H1 (cell line): ENCODE data around the gene SBF2. TPM values are rescaled to one million over a fixed set of nuclear protein-coding genes. Genes with fewer than 3 reads are reported as not detected.

Experiments
- CTCF ChIA-PET: fragments of 300-600 bp; sonication (Branson Sonifier 250); formaldehyde crosslinking; loops from one replicate; lab custom pipeline; 2021; ENCODE audit not compliant: partially characterized antibody; lab: Charles Lee
- POLR2A ChIA-PET: fragments of 300-600 bp; sonication (Branson Sonifier 250); formaldehyde crosslinking; loops from one replicate; lab custom pipeline; 2021; ENCODE audit warnings: inconsistent platforms; ENCODE audit not compliant: partially characterized antibody; lab: Charles Lee
- DNase-seq, 2 experiments: peaks; one replicate each; pipeline versions ENCODE4 v3.0.0 to v3.0.0-alpha.2; 2010 to 2022; ENCODE audit warnings: low spot score in 2 of 2, low read depth in 1 of 2, mixed read lengths in 1 of 2
- FAIRE-seq: peaks from 2 replicates; lab custom pipeline; 2011; peaks lifted over from hg19 to GRCh38; lab: Jason Lieb, UNC
- H2AFZ ChIP-seq: 2 replicates; pipeline ENCODE4 v1.8.1; 2012; ENCODE audit warnings: low read length, inconsistent platforms
- H2AK5ac ChIP-seq: 2 replicates; pipeline ENCODE4 v1.6.1; 2013; ENCODE audit warnings: low read depth, low read length
- H2BK120ac ChIP-seq: replicated peaks from 2 replicates; pipeline ENCODE3; 2013; ENCODE audit warnings: low read depth, low read length, inconsistent platforms
- H2BK12ac ChIP-seq: 2 replicates; pipeline ENCODE4 v1.6.1; 2013; ENCODE audit warnings: low read depth, low read length
- H2BK15ac ChIP-seq: 2 replicates; pipeline ENCODE4 v1.6.1; 2013; ENCODE audit warnings: low read length
- H2BK20ac ChIP-seq: 2 replicates; pipeline ENCODE4 v1.6.1; 2013; ENCODE audit warnings: low read length
- H2BK5ac ChIP-seq: 2 replicates; pipeline ENCODE4 v1.6.1; 2013; ENCODE audit warnings: low read depth, low read length
- H3K14ac ChIP-seq: 2 replicates; pipeline ENCODE4 v1.6.1; 2013; ENCODE audit warnings: inconsistent platforms; ENCODE audit not compliant: insufficient read length
- H3K18ac ChIP-seq: 2 replicates; pipeline ENCODE4 v1.6.1; 2013; ENCODE audit warnings: low read length; ENCODE audit errors: extremely low read depth
- H3K23ac ChIP-seq: 2 replicates; pipeline ENCODE4 v1.6.1; 2013; ENCODE audit warnings: inconsistent platforms; ENCODE audit not compliant: insufficient read length
- H3K23me2 ChIP-seq: 2 replicates; pipeline ENCODE4 v1.6.1; 2013; ENCODE audit warnings: low read depth, low read length
- H3K27ac ChIP-seq: 2 replicates; pipeline ENCODE4 v1.6.1; 2011; ENCODE audit warnings: low read depth, low read length, inconsistent platforms
- H3K27me3 ChIP-seq, 4 experiments: replicated peaks in 1 of 4; 1 replicate in 1 of 4; 2 replicates in 3 of 4; pipeline versions ENCODE4 v1.6.1 to v1.8.1; 2011 to 2013; ENCODE audit warnings: low read length in 3 of 4, mild to moderate bottlenecking in 3 of 4, inconsistent platforms in 2 of 4, mixed read lengths in 2 of 4, moderate library complexity in 1 of 4; ENCODE audit not compliant: control insufficient read depth in 3 of 4, insufficient read depth in 3 of 4; ENCODE audit errors: extremely low read depth in 1 of 4
- H3K36me3 ChIP-seq, 4 experiments: 2 replicates each; pipeline versions ENCODE4 v1.6.1 to v1.8.1; 2011 to 2013; ENCODE audit warnings: mild to moderate bottlenecking in 4 of 4, low read length in 3 of 4, moderate library complexity in 2 of 4, control low read depth in 1 of 4, inconsistent platforms in 1 of 4; ENCODE audit not compliant: insufficient read depth in 4 of 4, control insufficient read depth in 2 of 4
- H3K4ac ChIP-seq: replicated peaks from 2 replicates; pipeline ENCODE3; 2013; ENCODE audit warnings: low read length, low read depth, mixed read lengths, inconsistent platforms; ENCODE audit not compliant: insufficient read length
- H3K4me1 ChIP-seq, 4 experiments: replicated peaks in 1 of 4; 1 replicate in 1 of 4; 2 replicates in 3 of 4; pipeline versions ENCODE4 v1.6.1 to v1.8.1; 2011 to 2013; ENCODE audit warnings: low read length in 3 of 4, inconsistent platforms in 2 of 4, mixed read lengths in 1 of 4; ENCODE audit not compliant: insufficient read depth in 4 of 4, control insufficient read depth in 3 of 4
- H3K4me2 ChIP-seq, 2 experiments: 2 replicates each; pipeline versions ENCODE4 v1.6.1 to v1.8.1; 2011 to 2013; ENCODE audit warnings: low read depth in 2 of 2, low read length in 2 of 2, control low read depth in 1 of 2, inconsistent platforms in 1 of 2, mild to moderate bottlenecking in 1 of 2; ENCODE audit not compliant: insufficient read depth in 1 of 2
- H3K4me3 ChIP-seq, 4 experiments: fragments of 200-600, 300-600 bp in 1 of 4; sonication (generic), shearing (Covaris generic), sonication (Bioruptor Twin) in 1 of 4; 2 replicates each; pipeline versions ENCODE4 v1.5.1 to v1.8.1; 2011 to 2016; ENCODE audit warnings: low read length in 4 of 4, low read depth in 3 of 4, control low read depth in 2 of 4, inconsistent platforms in 2 of 4, mild to moderate bottlenecking in 2 of 4, mixed read lengths in 1 of 4, moderate library complexity in 1 of 4; ENCODE audit not compliant: insufficient read depth in 2 of 4; ENCODE audit errors: extremely low read depth in 1 of 4
- H3K56ac ChIP-seq: replicated peaks from 2 replicates; pipeline ENCODE3; 2013; ENCODE audit warnings: low read depth, mild to moderate bottlenecking, mixed read lengths, low read length, inconsistent platforms; ENCODE audit not compliant: insufficient read length
- H3K79me1 ChIP-seq: 2 replicates; pipeline ENCODE4 v1.6.1; 2013; ENCODE audit warnings: low read depth, low read length, control low read depth
- H3K79me2 ChIP-seq, 2 experiments: 2 replicates each; pipeline versions ENCODE4 v1.6.1 to v1.8.1; 2012 to 2013; ENCODE audit warnings: low read length in 2 of 2, mild to moderate bottlenecking in 2 of 2, inconsistent platforms in 1 of 2; ENCODE audit not compliant: insufficient read depth in 2 of 2, control insufficient read depth in 1 of 2
- H3K9ac ChIP-seq, 4 experiments: replicated peaks in 1 of 4; 1 replicate in 1 of 4; 2 replicates in 3 of 4; pipeline versions ENCODE4 v1.6.1 to v1.8.1; 2011 to 2013; ENCODE audit warnings: low read depth in 3 of 4, low read length in 3 of 4, control low read depth in 2 of 4, mild to moderate bottlenecking in 2 of 4, moderate library complexity in 2 of 4, inconsistent platforms in 1 of 4; ENCODE audit errors: extremely low read depth in 1 of 4
- H3K9me3 ChIP-seq, 2 experiments: 2 replicates each; pipeline versions ENCODE4 v1.6.1 to v1.8.1; 2012 to 2013; ENCODE audit warnings: mild to moderate bottlenecking in 2 of 2, moderate library complexity in 2 of 2, control low read depth in 1 of 2, inconsistent platforms in 1 of 2, low read depth in 1 of 2, low read length in 1 of 2, mixed read lengths in 1 of 2; ENCODE audit not compliant: insufficient read depth in 2 of 2
- H4K20me1 ChIP-seq, 2 experiments: replicated peaks in 1 of 2; 2 replicates each; pipeline versions ENCODE3 to v1.8.1; 2011 to 2013; ENCODE audit warnings: inconsistent platforms in 2 of 2, low read length in 2 of 2, mild to moderate bottlenecking in 1 of 2; ENCODE audit not compliant: insufficient read depth in 2 of 2, control insufficient read depth in 1 of 2
- H4K5ac ChIP-seq: 2 replicates; pipeline ENCODE4 v1.6.1; 2013; ENCODE audit warnings: low read length, low read depth, mixed read lengths, inconsistent platforms; ENCODE audit not compliant: insufficient read length
- H4K8ac ChIP-seq: 2 replicates; pipeline ENCODE4 v1.8.0; 2013; ENCODE audit warnings: mild to moderate bottlenecking, moderate library complexity, low read length, inconsistent platforms; ENCODE audit not compliant: insufficient read depth; ENCODE audit errors: extremely low read depth
- H4K91ac ChIP-seq: replicated peaks from 2 replicates; pipeline ENCODE3; 2013; ENCODE audit warnings: low read length, mixed read lengths, inconsistent platforms; ENCODE audit not compliant: insufficient read length
- ASH2L ChIP-seq: fragments of 200-600, 300-600 bp; sonication (generic); IDR thresholded peaks from one replicate; pipeline ENCODE4 v1.7.1; 2017; ENCODE audit warnings: low read length
- HDAC2 ChIP-seq, 2 experiments: fragments of 300-600 bp in 1 of 2; sonication (generic) in 1 of 2; IDR thresholded peaks; 2 replicates each; pipeline ENCODE4 v1.6.1; 2011 to 2012; ENCODE audit warnings: low read depth in 2 of 2, low read length in 2 of 2, mild to moderate bottlenecking in 2 of 2, moderate library complexity in 2 of 2, borderline replicate concordance in 1 of 2, inconsistent platforms in 1 of 2
- JUND ChIP-seq: IDR thresholded peaks from 2 replicates; pipeline ENCODE4 v1.6.1; 2011; ENCODE audit warnings: mild to moderate bottlenecking, improper control_type of control experiment, low read length
- RNF2 ChIP-seq: fragments of 200-900, 300-1000 bp; sonication (generic); IDR thresholded peaks from 2 replicates; pipeline ENCODE4 v1.7.1; 2016; ENCODE audit warnings: borderline replicate concordance, low read depth, mild to moderate bottlenecking, antibody characterized with exemption, low read length; ENCODE audit not compliant: poor library complexity, severe bottlenecking; ENCODE audit errors: missing control alignments
- WGBS, 2 experiments: shearing (Covaris generic) in 1 of 2; methylation state at CpG; one replicate each; pipeline versions ENCODE4 v1.1.6 to v1.1.7; 2013 to 2015; ENCODE audit warnings: low lambda C conversion rate in 2 of 2, mixed read lengths in 2 of 2, inconsistent platforms in 1 of 2, low coverage in 1 of 2, missing lambda C conversion rate in 1 of 2; ENCODE audit not compliant: insufficient replicate concordance in 2 of 2, insufficient coverage in 1 of 2, insufficient read length in 1 of 2; ENCODE audit errors: extremely low coverage in 1 of 2, missing lambda C conversion rate in 1 of 2; 5-methylcytosine and 5-hydroxymethylcytosine counted together
- polyA plus RNA-seq, 7 experiments: library from polyadenylated mRNA; depleted of rRNA in 3 of 7; stranded (reverse) in 5 of 7; unstranded in 2 of 7; fragments of >200 nt in 5 of 7; fragments of 200-250 nt in 2 of 7; gene quantifications; 1 replicate in 5 of 7; 2 replicates in 1 of 7; 4 replicates in 1 of 7; pipeline versions ENCODE4 v1.2.1 to v1.2.3, GENCODE V29; 2011 to 2013; ENCODE audit warnings: missing spikeins in 2 of 7, mixed read lengths in 2 of 7
- total RNA-seq: library from RNA; stranded (reverse); fragmentation: NEBNext Ultra II Directional; extraction: Animal tissue kit (Norgen Biotek cat#: 25700); gene quantifications from 2 replicates; pipeline ENCODE4 v1.2.1, GENCODE V29; 2021

SBF2 gene
- total and polyA plus RNA-seq, 2 of the 8 experiments (the other 6 are each of a cell fraction or from before 2014, with no cell fraction given) = 36.7 to 50.5 TPM

DNA sequence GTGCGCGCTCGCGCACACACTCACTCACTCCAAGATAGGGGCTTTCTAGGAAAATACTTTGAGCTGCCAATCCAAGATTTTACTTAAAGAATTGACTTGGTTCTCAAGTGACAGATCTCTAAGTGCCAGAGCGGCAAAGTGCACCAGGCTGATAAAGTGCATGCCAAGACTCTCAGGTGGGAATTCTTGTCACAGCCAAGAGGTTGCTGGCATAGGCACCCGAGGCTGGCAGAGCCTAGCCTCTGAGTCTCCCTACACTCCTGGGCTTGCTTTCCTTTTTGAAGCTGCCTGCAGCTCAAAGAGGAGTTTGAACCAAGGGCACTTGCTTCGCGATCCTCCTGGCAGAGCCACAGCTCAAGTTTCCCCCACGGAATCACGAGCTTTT is 8.3 kb upstream of the SBF2 start:
- H4K5ac ChIP-seq = no peak overlapping the region
- H3K18ac ChIP-seq = peak overlapping the region; percentile 75
- peak overlapping the region; percentile 28 for H4K91ac ChIP-seq
- peak overlapping the region; percentile 70 to 92 (median 88) for H3K4me3 ChIP-seq
- peak overlapping the region in 3 of 4 experiments; percentile 59 to 68 (median 65); a peak in 2 of 7 replicates for H3K9ac ChIP-seq
- H3K27me3 ChIP-seq = peaks cover 0 to 52% (median 18%) of the 10 kb centered on the region in 4 experiments; a peak in 5 of 7 replicates
- no peaks in the 10 kb centered on the region for H3K79me1 ChIP-seq
- peak overlapping the region; percentile 88; the same call in 1 of the 2 replicates for H2BK15ac ChIP-seq
- DNase-seq = no peak
- CTCF ChIA-PET = interaction anchor here (1.0 to 10.0 kb wide), 8 partner anchors 12 to 335 kb away, joined by 3 to 97 read pairs (median 9); no protein-coding TSS in a partner anchor
- no peak overlapping the region for H3K4ac ChIP-seq
- peaks cover 0 to 17% (median 7%) of the 10 kb centered on the region in 4 experiments; a peak in 3 of 8 replicates for H3K36me3 ChIP-seq
- H3K14ac ChIP-seq = no peak overlapping the region
- peaks cover 0 to 8% (median 3%) of the 10 kb centered on the region in 4 experiments; a peak in 4 of 7 replicates for H3K4me1 ChIP-seq
- H2BK20ac ChIP-seq = peak overlapping the region; percentile 93; the same call in 1 of the 2 replicates
- H2BK120ac ChIP-seq = no peak overlapping the region
- peaks cover 0 to 31% of the 10 kb centered on the region in 2 experiments; a peak in 3 of 4 replicates for H3K79me2 ChIP-seq
- 0 out of 2 replicates have a peak overlapping the region, but pooled peaks have one; percentile 10 for H2AK5ac ChIP-seq
- TF ChIP-seq RNF2 (peak; percentile 47), JUND (no peak), HDAC2 (IDR thresholded peaks at IDR 0.05; ENCODE audit: borderline replicate concordance in 1 of 2, low read depth in 2 of 2, low read length in 2 of 2) (0 out of 4 replicates have a peak, but pooled peaks of 1 of the 2 experiments have one; percentile 11), ASH2L (no peak)
- TF ChIP-seq, all 59 proteins: peak for 2
- Histone ChIP-seq H4K20me1 (peaks cover 6 to 9% of the 10 kb centered on the region in 2 experiments), H3K4me2 (peak overlapping the region; percentile 87 to 100), H3K23me2 (peaks cover 35% of the 10 kb centered on the region), H2BK5ac (peak overlapping the region; percentile 37; the same call in 1 of the 2 replicates), H3K56ac (no peak overlapping the region), H4K8ac (no peak overlapping the region), H3K9me3 (no peaks in the 10 kb centered on the region), H3K23ac (no peak overlapping the region), H2BK12ac (peak overlapping the region; percentile 51; the same call in 1 of the 2 replicates), H3K27ac (no peak overlapping the region), H2AFZ (peak overlapping the region; percentile 11; the same call in 1 of the 2 replicates)
- 9% methylated on average over 10 of the region's 10 CpGs; no CpG with 5 or more reads in 1 of the 2 experiments for WGBS, 2 experiments
- FAIRE-seq = no peak
- POLR2A ChIA-PET = interaction anchor here (0.6 to 10.6 kb wide), 10 partner anchors 9 to 1376 kb away, joined by 3 to 156 read pairs (median 8); partner anchors contain the start of gene SBF2
